GM21737 (cell line): ENCODE measurements around the gene GNL1.
A peak's percentile ranks its signal among the peaks of the same experiment; 100 is the strongest.

Experiments
- ATAC-seq: cut with Tn5 transposase; IDR thresholded peaks from one replicate; pipeline ENCODE4 v1.9.1; 2021; ENCODE audit warnings: mild to moderate bottlenecking, moderate library complexity; ENCODE audit not compliant: unreplicated experiment

GNL1 gene

GRCh38 chr6:30570263-30570662 is 14.0 kb upstream of the GNL1 start:
- ATAC-seq, result no peak

GRCh38 chr6:30568245-30568644 is 12.0 kb upstream of the GNL1 start:
- ATAC-seq, result no peak

GRCh38 chr6:30565772-30566171 is 9.5 kb upstream of the GNL1 start:
- no peak for ATAC-seq

GRCh38 chr6:30564114-30564513 is 7.8 kb upstream of the GNL1 start:
- no peak for ATAC-seq

GRCh38 chr6:30562470-30563425 is 6.5 kb upstream of the GNL1 start:
- ATAC-seq, result no peak

- no peak for ATAC-seq
These were observed 4.6 kb upstream of the GNL1 start for GRCh38 chr6:30560930-30561329.

GRCh38 chr6:30557683-30557981 is 1.3 kb upstream of the GNL1 start:
- ATAC-seq, result no peak

GRCh38 chr6:30556906-30557682 is 805 bp upstream of the GNL1 start, which contains the start of gene PRR3:
Gene PRR3 (plus strand): TSS chr6:30557295. CDS start chr6:30557345, 50 bp downstream.
- ATAC-seq, result peak; percentile 48

- ATAC-seq, result no peak
These were observed 548 bp downstream of the GNL1 start for GRCh38 chr6:30555816-30556065.

- ATAC-seq, result no peak
These were observed 1.1 kb downstream of the GNL1 start for GRCh38 chr6:30554962-30555815.

- ATAC-seq, result no peak
These were observed 1.9 kb downstream of the GNL1 start for GRCh38 chr6:30554404-30554803.

- no peak for ATAC-seq
These were observed 7.9 kb downstream of the GNL1 start for GRCh38 chr6:30548375-30548774.

- ATAC-seq, result no peak
These were observed 8.8 kb downstream of the GNL1 start for GRCh38 chr6:30547454-30547853.

- ATAC-seq, result no peak
These were observed 11.5 kb downstream of the GNL1 start for GRCh38 chr6:30544666-30545272.

- ATAC-seq, result no peak
These were observed 12.5 kb downstream of the GNL1 start for GRCh38 chr6:30543821-30544220.

- no peak for ATAC-seq
These were observed 13.4 kb downstream of the GNL1 start for GRCh38 chr6:30542915-30543314.

- no peak for ATAC-seq
These were observed 13.9 kb downstream of the GNL1 start for GRCh38 chr6:30542404-30542725.

GRCh38 chr6:30541515-30542403 is 14.5 kb downstream of the GNL1 start:
- ATAC-seq, result peak; percentile 52

- no peak for ATAC-seq
These were observed 18.4 kb downstream of the GNL1 start for GRCh38 chr6:30537931-30538330.
